GM12891 (cell line): ENCODE results near the gene NEFH.

Experiments used
- POLR2A ChIP-seq: IDR thresholded peaks from 2 replicates; pipeline ENCODE4 v1.6.1; 2011; ENCODE audit warnings: low read depth, low read length, control low read depth
- POLR2AphosphoS5 ChIP-seq: IDR thresholded peaks from 2 replicates; pipeline ENCODE4 v1.6.1; 2011; ENCODE audit warnings: low read depth, low read length, control low read depth
- POU2F2 ChIP-seq: IDR thresholded peaks from 2 replicates; pipeline ENCODE4 v1.6.1; 2011; ENCODE audit warnings: low read depth, mild to moderate bottlenecking, control low read depth, low read length, moderate library complexity
- TAF1 ChIP-seq: IDR thresholded peaks from 2 replicates; pipeline ENCODE4 v1.6.1; 2011; ENCODE audit warnings: low read depth, low read length, control low read depth

- TF ChIP-seq POLR2A (no peak), POLR2AphosphoS5 (no peak), POU2F2 (no peak), TAF1 (no peak)
Observed at GRCh38 chr22:29470159-29470855, 9.7 kb upstream of the NEFH start.
